Peyer's patch (tissue), 4 donors: ENCODE results near the gene JCAD. TPM values are rescaled to one million over a fixed set of nuclear protein-coding genes. Genes with fewer than 3 reads are reported as not detected.

Source experiments
- DNase-seq, 3 donors: peaks; one replicate each; pipeline ENCODE4 v3.0.0-alpha.2; 2017 to 2019
- H3K27ac ChIP-seq, 4 donors: fragments of 200-600 bp; sonication (generic); one replicate each; pipeline ENCODE4 v1.5.1; 2016 to 2019
- H3K27me3 ChIP-seq, 2 donors: fragments of 200-600 bp; sonication (generic); one replicate each; pipeline ENCODE4 v1.5.1; 2019
- H3K36me3 ChIP-seq, 3 donors: fragments of 200-600 bp; sonication (generic); one replicate each; pipeline ENCODE4 v1.5.1; 2016 to 2019
- H3K4me1 ChIP-seq, 4 donors: fragments of 200-600 bp; sonication (generic); one replicate each; pipeline ENCODE4 v1.5.1; 2016 to 2019
- H3K4me3 ChIP-seq, 4 donors: fragments of 200-600 bp; sonication (generic); 1 replicate in 3 of 4; 2 replicates in 1 of 4; pipeline ENCODE4 v1.5.1; 2016 to 2019; ENCODE audit warnings: mild to moderate bottlenecking in 1 of 4
- H3K9me3 ChIP-seq, 4 donors: fragments of 200-600 bp; sonication (generic); one replicate each; pipeline ENCODE4 v1.5.1; 2016 to 2019; ENCODE audit warnings: mild to moderate bottlenecking in 1 of 4
- POLR2A ChIP-seq, 2 donors: fragments of 450-650 bp; IDR thresholded peaks; one replicate each; pipeline ENCODE4 v1.5.1; 2017; ENCODE audit warnings: antibody characterized with exemption in 2 of 2, mild to moderate bottlenecking in 2 of 2, moderate library complexity in 2 of 2
- total RNA-seq, 4 donors: library from RNA; depleted of rRNA; stranded (reverse); fragments of >200 nt; gene quantifications; one replicate each; pipeline ENCODE4 v1.1.0, GENCODE V29; 2016
- TF ChIP-seq, protein P1 (sequence below), 6 experiments: fragments of 450-650 bp in 4 of 6; fragments of 200-600 bp in 2 of 6; sonication (generic) in 1 of 6; IDR thresholded peaks; one replicate each; pipeline ENCODE4 v1.5.1; 2017 to 2019; ENCODE audit warnings: antibody characterized with exemption in 6 of 6, mild to moderate bottlenecking in 3 of 6, moderate library complexity in 1 of 6

Gene JCAD
- total RNA-seq, 4 donors from 2014 or later = 0.53 to 5.8 (median 2.6) TPM

DNA sequence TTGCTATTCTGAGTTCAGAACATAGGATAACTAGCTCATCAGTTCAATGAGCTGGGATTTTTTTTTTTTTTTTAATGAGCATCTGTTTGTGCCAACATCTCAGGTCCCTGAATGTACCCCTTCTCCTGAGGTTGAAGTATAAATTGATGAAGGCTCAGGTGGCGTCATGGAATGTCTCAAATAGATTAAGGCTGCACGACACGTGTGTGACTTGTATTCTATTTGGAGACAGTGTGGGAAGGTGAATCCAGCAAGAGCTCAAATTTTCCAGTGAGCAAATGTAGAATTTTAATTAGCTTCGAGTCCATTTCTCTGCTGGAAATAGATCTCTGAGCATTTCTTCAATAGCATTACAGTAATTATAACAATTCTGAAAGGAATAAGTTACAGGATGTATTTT, 37.2 kb upstream of the JCAD start:
- no peaks in the 10 kb centered on the region for H3K4me1 ChIP-seq
- no peaks in the 10 kb centered on the region for H3K9me3 ChIP-seq
- no peak overlapping the region for H3K4me3 ChIP-seq
- DNase-seq = no peak
- H3K27ac ChIP-seq = no peak overlapping the region
- H3K36me3 ChIP-seq = no peaks in the 10 kb centered on the region
- TF ChIP-seq, protein P1, sequence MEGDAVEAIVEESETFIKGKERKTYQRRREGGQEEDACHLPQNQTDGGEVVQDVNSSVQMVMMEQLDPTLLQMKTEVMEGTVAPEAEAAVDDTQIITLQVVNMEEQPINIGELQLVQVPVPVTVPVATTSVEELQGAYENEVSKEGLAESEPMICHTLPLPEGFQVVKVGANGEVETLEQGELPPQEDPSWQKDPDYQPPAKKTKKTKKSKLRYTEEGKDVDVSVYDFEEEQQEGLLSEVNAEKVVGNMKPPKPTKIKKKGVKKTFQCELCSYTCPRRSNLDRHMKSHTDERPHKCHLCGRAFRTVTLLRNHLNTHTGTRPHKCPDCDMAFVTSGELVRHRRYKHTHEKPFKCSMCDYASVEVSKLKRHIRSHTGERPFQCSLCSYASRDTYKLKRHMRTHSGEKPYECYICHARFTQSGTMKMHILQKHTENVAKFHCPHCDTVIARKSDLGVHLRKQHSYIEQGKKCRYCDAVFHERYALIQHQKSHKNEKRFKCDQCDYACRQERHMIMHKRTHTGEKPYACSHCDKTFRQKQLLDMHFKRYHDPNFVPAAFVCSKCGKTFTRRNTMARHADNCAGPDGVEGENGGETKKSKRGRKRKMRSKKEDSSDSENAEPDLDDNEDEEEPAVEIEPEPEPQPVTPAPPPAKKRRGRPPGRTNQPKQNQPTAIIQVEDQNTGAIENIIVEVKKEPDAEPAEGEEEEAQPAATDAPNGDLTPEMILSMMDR (IDR thresholded peaks at IDR 0.05) = no peak
- TF ChIP-seq POLR2A (IDR thresholded peaks at IDR 0.05) = no peak
- H3K27me3 ChIP-seq = no peaks in the 10 kb centered on the region

DNA sequence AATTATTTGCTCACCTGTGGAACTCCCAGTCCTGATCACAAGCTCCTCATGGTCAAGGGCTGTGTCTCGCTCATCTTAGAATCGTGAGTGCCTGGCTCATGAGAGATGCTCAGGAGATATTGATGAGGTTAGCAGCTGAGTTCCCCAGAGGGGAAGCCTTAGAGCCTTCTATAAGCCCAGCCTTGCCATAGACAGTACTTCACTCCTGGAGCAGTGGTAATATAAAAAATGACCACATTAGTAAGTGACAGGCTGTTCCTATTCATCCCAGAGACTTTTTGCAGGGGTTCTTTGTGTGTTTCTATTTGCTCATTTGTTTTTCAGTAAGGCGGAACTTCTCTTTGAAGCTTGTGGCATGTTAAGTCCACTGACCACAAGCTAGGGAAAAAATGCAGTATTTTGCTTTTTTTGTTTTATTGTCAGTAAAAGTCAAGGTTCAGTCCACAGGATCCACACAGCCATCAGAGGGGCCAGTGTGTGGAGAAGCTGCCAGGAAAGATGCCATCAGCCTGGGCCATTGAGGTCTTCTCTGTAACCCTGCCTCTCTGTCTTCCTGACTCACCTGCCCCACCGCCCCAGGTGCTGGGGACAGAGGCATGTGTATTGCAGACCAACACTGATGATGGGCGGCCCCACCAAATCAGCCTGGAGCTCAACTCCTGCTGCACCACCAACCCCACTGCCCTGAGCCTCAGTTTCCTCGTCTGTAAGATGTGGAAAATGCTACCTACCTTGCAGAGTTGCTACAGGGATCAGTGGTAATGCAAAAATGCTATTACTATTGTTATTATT, 36.4 kb upstream of the JCAD start:
- Histone ChIP-seq H3K4me1 (no peaks in the 10 kb centered on the region), H3K4me3 (no peak overlapping the region), H3K27me3 (no peaks in the 10 kb centered on the region), H3K9me3 (no peaks in the 10 kb centered on the region), H3K27ac (no peak overlapping the region), H3K36me3 (no peaks in the 10 kb centered on the region)
- TF ChIP-seq, protein P1 (IDR thresholded peaks at IDR 0.05) = no peak
- no peak for TF ChIP-seq POLR2A (IDR thresholded peaks at IDR 0.05)
- DNase-seq = no peak

DNA sequence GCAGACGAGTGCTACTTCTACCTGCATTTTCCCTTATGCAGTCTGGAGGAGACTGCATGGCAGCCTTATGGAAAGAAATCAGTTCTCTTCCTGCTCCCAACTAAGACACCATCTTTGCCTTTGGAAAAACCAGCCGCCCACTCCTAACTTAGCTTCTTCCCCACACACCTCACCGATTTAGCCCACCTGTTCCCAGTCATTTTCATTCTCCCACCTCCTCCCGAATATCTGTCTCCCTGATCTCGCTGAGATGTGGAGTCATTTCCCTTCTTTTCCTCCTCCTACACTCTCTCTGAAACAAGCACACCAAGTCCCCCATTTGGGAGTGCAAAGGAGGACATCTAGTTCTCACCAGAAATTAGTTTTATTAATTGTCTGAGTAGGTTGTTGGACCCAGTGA, 35.2 kb upstream of the JCAD start:
- no peaks in the 10 kb centered on the region for H3K4me1 ChIP-seq
- no peak for DNase-seq
- H3K9me3 ChIP-seq = no peaks in the 10 kb centered on the region

DNA sequence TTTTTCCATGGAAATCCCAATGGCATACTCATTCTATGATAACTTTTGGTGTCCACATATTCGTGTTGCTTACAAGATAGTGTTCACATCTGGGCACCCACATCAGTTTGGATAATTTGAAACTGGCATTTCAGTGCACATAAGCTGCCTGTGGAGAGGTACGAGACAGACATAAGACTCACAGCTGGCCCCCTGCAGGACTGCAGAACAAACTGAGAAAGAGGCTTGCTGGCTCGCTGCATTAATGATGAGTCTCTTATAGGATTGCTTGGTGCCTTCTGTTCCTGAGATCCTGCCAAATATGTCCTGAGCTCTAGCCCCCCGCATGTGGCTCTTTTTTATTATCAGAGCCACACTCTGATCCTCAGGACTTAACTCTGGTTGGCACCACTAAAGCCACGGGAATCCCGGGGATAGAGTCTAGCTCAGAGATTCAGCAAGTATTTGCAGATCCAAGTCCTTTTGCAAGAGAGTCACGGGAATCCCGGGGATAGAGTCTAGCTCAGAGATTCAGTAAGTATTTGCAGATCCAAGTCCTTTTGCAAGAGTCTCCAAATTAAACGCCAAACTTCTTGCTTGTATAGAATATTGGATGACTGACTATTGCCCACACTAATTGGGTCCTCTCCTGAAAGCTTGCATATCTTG, 34.0 kb upstream of the JCAD start:
- Histone ChIP-seq H3K27me3 (no peaks in the 10 kb centered on the region), H3K4me1 (no peaks in the 10 kb centered on the region), H3K27ac (no peak overlapping the region), H3K36me3 (no peaks in the 10 kb centered on the region), H3K9me3 (no peaks in the 10 kb centered on the region), H3K4me3 (no peak overlapping the region)
- TF ChIP-seq POLR2A (IDR thresholded peaks at IDR 0.05) = no peak
- TF ChIP-seq, protein P1 (IDR thresholded peaks at IDR 0.05) = no peak
- no peak for DNase-seq

More for the DNA sequence above, 35.2 kb upstream of the JCAD start:
- H3K27ac ChIP-seq = no peak overlapping the region
- TF ChIP-seq, protein P1 (IDR thresholded peaks at IDR 0.05) = no peak
- TF ChIP-seq POLR2A (IDR thresholded peaks at IDR 0.05) = no peak
- no peak overlapping the region for H3K4me3 ChIP-seq
- no peaks in the 10 kb centered on the region for H3K36me3 ChIP-seq
- H3K27me3 ChIP-seq = no peaks in the 10 kb centered on the region

DNA sequence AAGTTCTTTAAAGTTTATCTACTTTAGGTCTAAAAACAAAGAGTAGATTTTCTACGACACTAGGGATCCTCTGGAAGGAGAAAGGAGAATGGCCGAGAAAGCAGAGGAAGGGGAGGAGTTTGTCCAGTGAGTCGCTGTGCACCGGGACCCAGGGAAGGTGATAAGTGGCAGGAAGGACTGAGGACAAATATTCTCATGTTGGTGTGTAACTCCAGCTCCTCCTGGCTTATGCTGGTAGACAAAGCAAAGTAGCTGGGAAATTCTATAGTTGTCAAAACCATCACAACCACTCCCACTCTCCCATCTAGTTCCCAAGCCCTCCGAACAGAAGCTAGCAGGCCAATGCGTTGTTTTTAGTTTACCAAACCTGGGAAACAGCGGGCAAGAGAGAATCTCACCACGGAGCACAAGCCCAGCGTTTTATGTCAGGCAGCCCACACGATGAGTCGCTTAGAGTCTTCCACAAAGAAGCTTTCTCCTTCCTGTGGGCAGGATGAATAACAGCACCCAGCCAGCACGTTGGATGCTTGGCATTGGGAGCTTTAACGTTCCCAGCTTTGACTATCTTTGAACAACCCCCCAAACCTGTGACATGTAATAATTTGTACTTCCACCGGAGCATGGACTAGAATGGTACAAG, 32.9 kb upstream of the JCAD start:
- H3K27me3 ChIP-seq = no peaks in the 10 kb centered on the region

More for the DNA sequence above, 32.9 kb upstream of the JCAD start:
- DNase-seq = no peak
- H3K9me3 ChIP-seq = no peaks in the 10 kb centered on the region
- no peak overlapping the region for H3K27ac ChIP-seq
- H3K4me3 ChIP-seq = no peak overlapping the region
- no peaks in the 10 kb centered on the region for H3K4me1 ChIP-seq
- TF ChIP-seq, protein P1 (IDR thresholded peaks at IDR 0.05) = no peak
- no peak for TF ChIP-seq POLR2A (IDR thresholded peaks at IDR 0.05)
- no peaks in the 10 kb centered on the region for H3K36me3 ChIP-seq
